Type B pancreatic cell (in vitro differentiated cells): ENCODE data around the gene PEX11G. TPM values are rescaled to one million over a fixed set of nuclear protein-coding genes. Genes with fewer than 3 reads are reported as not detected.

Experiments
- DNase-seq: peaks from one replicate; pipeline ENCODE4 v3.0.0; 2021; ENCODE audit warnings: mixed read lengths; ENCODE audit not compliant: unreplicated experiment; ENCODE audit errors: extremely low spot score
- H3K27ac Mint-ChIP-seq: 2 replicates; pipeline ENCODE4 v1.8.0; 2021; ENCODE audit warnings: mild to moderate bottlenecking, mixed read lengths
- H3K27me3 Mint-ChIP-seq: 2 replicates; pipeline ENCODE4 v1.8.0; 2021; ENCODE audit warnings: mixed read lengths
- H3K36me3 Mint-ChIP-seq: 2 replicates; pipeline ENCODE4 v1.8.0; 2021; ENCODE audit warnings: mixed read lengths
- H3K4me1 Mint-ChIP-seq: one replicate; pipeline ENCODE4 v1.8.0; 2021; ENCODE audit warnings: mixed read lengths; ENCODE audit not compliant: unreplicated experiment
- H3K4me3 Mint-ChIP-seq: 2 replicates; pipeline ENCODE4 v1.8.0; 2021; ENCODE audit warnings: mild to moderate bottlenecking, mixed read lengths
- H3K9me3 Mint-ChIP-seq: 2 replicates; pipeline ENCODE4 v1.8.0; 2021; ENCODE audit warnings: mixed read lengths
- total RNA-seq: library from RNA; stranded (reverse); gene quantifications from 2 replicates; pipeline ENCODE4 v1.2.1, GENCODE V29; 2021; ENCODE audit warnings: low replicate concordance
- TF ChIP-seq, protein P1 (sequence below): fragments of 200-600 bp; sonication (generic); conservative IDR thresholded peaks from 2 replicates; pipeline ENCODE4 v1.5.0; 2021; ENCODE audit warnings: antibody characterized with exemption, mild to moderate bottlenecking

The PEX11G gene
- total RNA-seq, 1 donor from 2014 or later: 5.7 TPM

DNA sequence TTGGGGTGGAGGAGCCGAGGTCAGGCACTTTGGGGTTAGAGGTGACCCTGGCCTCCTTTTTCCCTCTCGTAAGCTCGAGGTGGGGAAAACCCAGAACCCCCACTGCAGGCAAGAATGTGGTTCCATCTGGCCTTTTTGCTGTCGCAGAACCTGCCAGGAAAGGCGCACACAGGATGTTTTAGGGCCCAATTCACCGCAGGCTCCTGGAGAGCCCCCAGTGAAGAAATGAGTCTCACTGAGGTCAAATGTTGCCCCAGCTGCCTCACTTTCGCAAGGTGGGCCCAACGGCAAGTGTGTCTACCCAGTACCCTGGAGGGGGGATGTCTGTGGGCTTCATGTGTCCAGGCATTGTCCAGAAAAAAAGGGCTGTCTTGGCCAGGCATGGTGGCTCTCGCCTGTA lies 61.8 kb downstream of the PEX11G start:
- peak overlapping the region; percentile 78 for H3K27ac Mint-ChIP-seq
- H3K4me3 Mint-ChIP-seq: no peak overlapping the region
- TF ChIP-seq, protein P1, sequence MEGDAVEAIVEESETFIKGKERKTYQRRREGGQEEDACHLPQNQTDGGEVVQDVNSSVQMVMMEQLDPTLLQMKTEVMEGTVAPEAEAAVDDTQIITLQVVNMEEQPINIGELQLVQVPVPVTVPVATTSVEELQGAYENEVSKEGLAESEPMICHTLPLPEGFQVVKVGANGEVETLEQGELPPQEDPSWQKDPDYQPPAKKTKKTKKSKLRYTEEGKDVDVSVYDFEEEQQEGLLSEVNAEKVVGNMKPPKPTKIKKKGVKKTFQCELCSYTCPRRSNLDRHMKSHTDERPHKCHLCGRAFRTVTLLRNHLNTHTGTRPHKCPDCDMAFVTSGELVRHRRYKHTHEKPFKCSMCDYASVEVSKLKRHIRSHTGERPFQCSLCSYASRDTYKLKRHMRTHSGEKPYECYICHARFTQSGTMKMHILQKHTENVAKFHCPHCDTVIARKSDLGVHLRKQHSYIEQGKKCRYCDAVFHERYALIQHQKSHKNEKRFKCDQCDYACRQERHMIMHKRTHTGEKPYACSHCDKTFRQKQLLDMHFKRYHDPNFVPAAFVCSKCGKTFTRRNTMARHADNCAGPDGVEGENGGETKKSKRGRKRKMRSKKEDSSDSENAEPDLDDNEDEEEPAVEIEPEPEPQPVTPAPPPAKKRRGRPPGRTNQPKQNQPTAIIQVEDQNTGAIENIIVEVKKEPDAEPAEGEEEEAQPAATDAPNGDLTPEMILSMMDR: no peak
- peaks cover 5% of the 10 kb centered on the region for H3K4me1 Mint-ChIP-seq
- DNase-seq: no peak
- no peaks in the 10 kb centered on the region for H3K9me3 Mint-ChIP-seq
- H3K27me3 Mint-ChIP-seq: no peaks in the 10 kb centered on the region
- H3K36me3 Mint-ChIP-seq: peaks cover 10% of the 10 kb centered on the region

Other genes with a start within 250 kb of the PEX11G start
- 33.7 and 55.3 TPM in 2 replicates for gene INSR, start 194.6 kb downstream of the PEX11G start, total RNA-seq
- gene ARHGEF18, start 140.1 kb downstream of the PEX11G start, total RNA-seq: 40.9 and 44.1 TPM in 2 replicates
- gene ZNF358, start 27.1 kb upstream of the PEX11G start, total RNA-seq: 49.8 and 67.1 TPM in 2 replicates
- gene MCOLN1, start 33.6 kb upstream of the PEX11G start, total RNA-seq: 24.0 and 24.3 TPM in 2 replicates
- 84.3 and 86.1 TPM in 2 replicates for gene PNPLA6, start 46.7 kb upstream of the PEX11G start, total RNA-seq
- gene CAMSAP3, start 106.8 kb upstream of the PEX11G start, total RNA-seq: 28.6 and 51.8 TPM in 2 replicates
- 38.5 and 46.5 TPM in 2 replicates for gene XAB2, start 140.5 kb upstream of the PEX11G start, total RNA-seq
- gene PET100, start 140.8 kb upstream of the PEX11G start, total RNA-seq: 160 and 184 TPM in 2 replicates
- 1.0 TPM in 1 of 2 replicates, not detected in the other for gene PCP2, start 144.7 kb upstream of the PEX11G start, total RNA-seq
- gene STXBP2, start 148.1 kb upstream of the PEX11G start, total RNA-seq: 61.6 and 108 TPM in 2 replicates
- gene RETN, start 180.0 kb upstream of the PEX11G start, total RNA-seq: not detected in 2 replicates
- gene MCEMP1, start 188.1 kb upstream of the PEX11G start, total RNA-seq: not detected in 2 replicates
- gene TRAPPC5, start 191.8 kb upstream of the PEX11G start, total RNA-seq: 92.6 and 107 TPM in 2 replicates
- gene FCER2, start 213.1 kb upstream of the PEX11G start, total RNA-seq: not detected in 2 replicates
- gene CLEC4G, start 243.1 kb upstream of the PEX11G start, total RNA-seq: not detected in 2 replicates